Smooth muscle cell (in vitro differentiated cells): ENCODE results near the gene TXN2. TPM values are rescaled to one million over a fixed set of nuclear protein-coding genes. Genes with fewer than 3 reads are reported as not detected.
A peak's percentile ranks its signal among the peaks of the same experiment; 100 is the strongest.

Source experiments
- DNase-seq: peaks from one replicate; lab custom pipeline; 2025; ENCODE audit not compliant: unreplicated experiment; lab: John Stamatoyannopoulos, UW
- H2AFZ ChIP-seq: fragments of 200-600 bp; sonication (generic); 2 replicates; pipeline ENCODE4 v1.6.0; 2016; ENCODE audit warnings: antibody characterized with exemption, low read depth, mild to moderate bottlenecking
- H3F3A ChIP-seq: fragments of 200-600 bp; sonication (generic); 2 replicates; pipeline ENCODE4 v1.6.0; 2017; ENCODE audit warnings: antibody characterized with exemption, low read depth
- H3K27ac ChIP-seq: fragments of 200-600 bp; sonication (generic); 2 replicates; pipeline ENCODE4 v1.5.1; 2016; ENCODE audit warnings: low read depth, mild to moderate bottlenecking
- H3K27me3 ChIP-seq: fragments of 200-600 bp; sonication (generic); 2 replicates; pipeline ENCODE4 v1.6.1; 2016; ENCODE audit warnings: low read depth, mild to moderate bottlenecking
- H3K36me3 ChIP-seq: fragments of 200-600 bp; sonication (generic); 2 replicates; pipeline ENCODE4 v1.5.1; 2016; ENCODE audit warnings: low read depth
- H3K4me1 ChIP-seq: fragments of 200-600 bp; sonication (generic); 2 replicates; pipeline ENCODE4 v1.5.1; 2016; ENCODE audit warnings: low read depth
- H3K4me2 ChIP-seq: fragments of 200-600 bp; sonication (generic); 2 replicates; pipeline ENCODE4 v1.6.0; 2016; ENCODE audit warnings: mild to moderate bottlenecking
- H3K4me3 ChIP-seq: fragments of 200-600 bp; sonication (generic); 2 replicates; pipeline ENCODE4 v1.5.1; 2016; ENCODE audit warnings: mild to moderate bottlenecking
- H3K79me2 ChIP-seq: fragments of 200-600 bp; sonication (generic); 2 replicates; pipeline ENCODE4 v1.6.0; 2016; ENCODE audit warnings: low read depth, mild to moderate bottlenecking
- H3K9ac ChIP-seq: fragments of 200-600 bp; sonication (generic); 2 replicates; pipeline ENCODE4 v1.6.0; 2016; ENCODE audit warnings: low read depth
- H3K9me3 ChIP-seq: fragments of 200-600 bp; sonication (generic); replicated peaks from 2 replicates; pipeline ENCODE4 v1.5.1; 2016; ENCODE audit warnings: low read depth
- H4K20me1 ChIP-seq: fragments of 200-600 bp; sonication (generic); 2 replicates; pipeline ENCODE4 v1.6.0; 2016; ENCODE audit warnings: low read depth
- WGBS: methylation state at CpG from one replicate; pipeline ENCODE4 v1.1.7; 2016; ENCODE audit warnings: low lambda C conversion rate; 5-methylcytosine and 5-hydroxymethylcytosine counted together
- polyA plus RNA-seq: library from polyadenylated mRNA; unstranded; fragments of >200 nt; fragmentation: Nextera tagmentation; extraction: Ambion mirVana; gene quantifications from 2 replicates; pipeline ENCODE4 v1.2.1, GENCODE V29; 2016
- total RNA-seq: library from RNA; depleted of rRNA; stranded (reverse); fragments of >200 nt; gene quantifications from 2 replicates; pipeline ENCODE4 v1.2.3, GENCODE V29; 2014
- TF ChIP-seq, protein P1 (sequence below): fragments of 200-600 bp; sonication (generic); IDR thresholded peaks from 2 replicates; pipeline ENCODE4 v1.5.1; 2017; ENCODE audit warnings: borderline replicate concordance, mild to moderate bottlenecking, antibody characterized with exemption; ENCODE audit not compliant: insufficient read depth, poor library complexity, severe bottlenecking

TXN2 gene
- total and polyA plus RNA-seq, 2 experiments from 2014 or later, result 17.0 to 97.0 TPM

DNA sequence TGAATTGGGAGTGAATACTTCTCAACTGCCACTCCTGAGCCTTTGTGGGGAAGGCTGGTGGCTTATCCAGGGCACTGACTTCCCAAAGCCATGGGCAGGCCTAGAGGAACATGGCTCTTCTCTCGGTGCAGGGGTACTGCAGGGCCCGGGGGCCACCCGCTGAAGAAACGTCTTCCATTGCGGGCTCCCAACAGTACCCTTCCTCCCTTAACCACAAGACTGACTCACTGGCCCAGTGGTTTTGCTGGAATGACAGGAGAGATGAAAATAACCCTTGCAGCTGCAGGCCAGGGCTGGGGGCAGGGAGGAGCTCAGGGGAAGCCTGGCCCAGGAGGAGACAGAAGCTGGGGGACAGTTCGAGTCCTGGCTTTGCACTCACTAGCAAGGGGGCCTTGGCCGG, 13.5 kb downstream of the TXN2 start:
- Histone ChIP-seq H3K36me3 (no peaks in the 10 kb centered on the region), H3K4me1 (peaks cover 7% of the 10 kb centered on the region), H3K27ac (peak overlapping the region; percentile 94), H3K79me2 (peaks cover 6% of the 10 kb centered on the region), H3K9me3 (no peaks in the 10 kb centered on the region), H3K4me2 (peak overlapping the region; percentile 79), H2AFZ (no peak overlapping the region), H3K27me3 (no peaks in the 10 kb centered on the region), H4K20me1 (no peaks in the 10 kb centered on the region), H3K4me3 (no peak overlapping the region), H3K9ac (peak overlapping the region; percentile 63), H3F3A (peaks cover 22% of the 10 kb centered on the region)
- WGBS, result 7% methylated on average over 7 of the region's 7 CpGs
- peak; percentile 46 for DNase-seq
- TF ChIP-seq, protein P1, sequence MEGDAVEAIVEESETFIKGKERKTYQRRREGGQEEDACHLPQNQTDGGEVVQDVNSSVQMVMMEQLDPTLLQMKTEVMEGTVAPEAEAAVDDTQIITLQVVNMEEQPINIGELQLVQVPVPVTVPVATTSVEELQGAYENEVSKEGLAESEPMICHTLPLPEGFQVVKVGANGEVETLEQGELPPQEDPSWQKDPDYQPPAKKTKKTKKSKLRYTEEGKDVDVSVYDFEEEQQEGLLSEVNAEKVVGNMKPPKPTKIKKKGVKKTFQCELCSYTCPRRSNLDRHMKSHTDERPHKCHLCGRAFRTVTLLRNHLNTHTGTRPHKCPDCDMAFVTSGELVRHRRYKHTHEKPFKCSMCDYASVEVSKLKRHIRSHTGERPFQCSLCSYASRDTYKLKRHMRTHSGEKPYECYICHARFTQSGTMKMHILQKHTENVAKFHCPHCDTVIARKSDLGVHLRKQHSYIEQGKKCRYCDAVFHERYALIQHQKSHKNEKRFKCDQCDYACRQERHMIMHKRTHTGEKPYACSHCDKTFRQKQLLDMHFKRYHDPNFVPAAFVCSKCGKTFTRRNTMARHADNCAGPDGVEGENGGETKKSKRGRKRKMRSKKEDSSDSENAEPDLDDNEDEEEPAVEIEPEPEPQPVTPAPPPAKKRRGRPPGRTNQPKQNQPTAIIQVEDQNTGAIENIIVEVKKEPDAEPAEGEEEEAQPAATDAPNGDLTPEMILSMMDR, result no peak

DNA sequence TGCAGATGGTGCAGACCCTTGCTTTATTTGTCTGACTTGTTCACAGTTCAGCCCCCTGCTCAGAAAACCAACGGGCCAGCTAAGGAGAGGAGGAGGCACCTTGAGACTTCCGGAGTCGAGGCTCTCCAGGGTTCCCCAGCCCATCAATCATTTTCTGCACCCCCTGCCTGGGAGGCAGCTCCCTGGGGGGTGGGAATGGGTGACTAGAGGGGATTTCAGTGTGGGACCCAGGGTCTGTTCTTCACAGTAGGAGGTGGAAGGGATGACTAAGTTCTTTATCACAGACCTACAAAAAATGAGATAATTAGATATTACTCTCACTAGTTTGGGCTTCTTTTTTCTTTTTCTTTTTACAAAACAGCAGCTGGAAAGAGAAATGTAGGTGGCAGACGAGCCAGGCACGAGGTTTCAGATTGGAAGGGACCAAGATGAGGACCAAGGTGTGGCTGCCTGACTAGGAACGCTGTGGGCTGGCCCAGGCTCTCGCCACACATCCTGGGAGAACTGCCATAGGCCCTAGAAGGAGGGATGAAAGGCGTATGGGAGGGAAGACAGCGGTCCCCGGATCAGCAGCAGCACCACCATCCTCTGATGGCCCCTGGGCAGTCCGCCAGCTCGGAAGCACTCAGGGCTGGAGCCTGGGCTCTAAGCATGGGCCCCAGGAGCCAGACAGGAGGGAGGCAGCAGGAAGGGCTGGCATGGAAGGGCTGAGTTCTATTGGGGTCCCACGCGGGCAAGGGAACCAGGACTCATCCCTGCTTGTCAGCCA, 14.2 kb downstream of the TXN2 start:
- TF ChIP-seq, protein P1, result no peak
- Histone ChIP-seq H3K27me3 (no peaks in the 10 kb centered on the region), H3K36me3 (no peaks in the 10 kb centered on the region), H4K20me1 (no peaks in the 10 kb centered on the region), H3K4me1 (peaks cover 7% of the 10 kb centered on the region), H3K4me3 (no peak overlapping the region), H3K4me2 (peak overlapping the region; percentile 79), H3K79me2 (peaks cover 6% of the 10 kb centered on the region), H3K27ac (peak overlapping the region; percentile 94), H3F3A (peaks cover 19% of the 10 kb centered on the region), H3K9me3 (no peaks in the 10 kb centered on the region), H2AFZ (no peak overlapping the region), H3K9ac (peak overlapping the region; percentile 80)
- peak; percentile 46 for DNase-seq
- WGBS, result 44% methylated on average over 14 of the region's 14 CpGs

DNA sequence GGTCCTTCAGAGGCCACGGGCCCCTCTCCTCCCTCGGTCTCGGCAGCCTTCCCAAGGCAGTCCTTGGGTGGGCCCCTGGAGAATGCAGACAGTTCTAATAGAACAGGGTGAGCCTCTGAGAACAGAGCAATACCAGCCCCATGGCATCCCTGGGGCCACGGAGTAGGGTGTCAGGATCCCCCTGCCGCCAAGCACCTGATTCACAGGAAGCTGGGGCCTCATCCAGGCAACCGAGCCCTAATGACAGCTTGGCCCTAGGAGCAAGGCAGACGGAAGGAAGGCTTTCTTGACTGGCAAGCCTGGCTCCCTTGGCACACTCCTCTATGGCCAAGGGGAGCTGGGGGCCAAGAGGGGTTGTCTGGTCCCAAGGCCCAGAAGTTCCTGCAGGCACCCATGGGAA, 15.2 kb downstream of the TXN2 start:
- Histone ChIP-seq H3K79me2 (peaks cover 6% of the 10 kb centered on the region), H3F3A (peaks cover 12% of the 10 kb centered on the region), H3K9me3 (no peaks in the 10 kb centered on the region), H3K4me3 (no peak overlapping the region), H3K27me3 (no peaks in the 10 kb centered on the region), H4K20me1 (no peaks in the 10 kb centered on the region), H2AFZ (no peak overlapping the region), H3K27ac (peak overlapping the region; percentile 94), H3K9ac (peak overlapping the region; percentile 80), H3K4me2 (peak overlapping the region; percentile 79), H3K4me1 (peaks cover 7% of the 10 kb centered on the region), H3K36me3 (no peaks in the 10 kb centered on the region)
- no peak for DNase-seq
- 92% methylated on average over 7 of the region's 7 CpGs for WGBS
- TF ChIP-seq, protein P1, result no peak
